Astrocyte (in vitro differentiated cells and primary cell): Measurements from ENCODE around the gene HS3ST6.

Experiments used
- EZH2 ChIP-seq: IDR thresholded peaks from 2 replicates; pipeline ENCODE4 v1.6.1; 2012; ENCODE audit warnings: mild to moderate bottlenecking, low read length, inconsistent platforms; ENCODE audit not compliant: insufficient read depth
- TF ChIP-seq, protein P1 (sequence below): IDR thresholded peaks from 2 replicates; pipeline ENCODE4 v1.5.1; 2011; ENCODE audit warnings: low read depth, mild to moderate bottlenecking, inconsistent platforms, low read length, moderate library complexity; ENCODE audit not compliant: insufficient read depth

- no peak for TF ChIP-seq EZH2
- TF ChIP-seq, protein P1, sequence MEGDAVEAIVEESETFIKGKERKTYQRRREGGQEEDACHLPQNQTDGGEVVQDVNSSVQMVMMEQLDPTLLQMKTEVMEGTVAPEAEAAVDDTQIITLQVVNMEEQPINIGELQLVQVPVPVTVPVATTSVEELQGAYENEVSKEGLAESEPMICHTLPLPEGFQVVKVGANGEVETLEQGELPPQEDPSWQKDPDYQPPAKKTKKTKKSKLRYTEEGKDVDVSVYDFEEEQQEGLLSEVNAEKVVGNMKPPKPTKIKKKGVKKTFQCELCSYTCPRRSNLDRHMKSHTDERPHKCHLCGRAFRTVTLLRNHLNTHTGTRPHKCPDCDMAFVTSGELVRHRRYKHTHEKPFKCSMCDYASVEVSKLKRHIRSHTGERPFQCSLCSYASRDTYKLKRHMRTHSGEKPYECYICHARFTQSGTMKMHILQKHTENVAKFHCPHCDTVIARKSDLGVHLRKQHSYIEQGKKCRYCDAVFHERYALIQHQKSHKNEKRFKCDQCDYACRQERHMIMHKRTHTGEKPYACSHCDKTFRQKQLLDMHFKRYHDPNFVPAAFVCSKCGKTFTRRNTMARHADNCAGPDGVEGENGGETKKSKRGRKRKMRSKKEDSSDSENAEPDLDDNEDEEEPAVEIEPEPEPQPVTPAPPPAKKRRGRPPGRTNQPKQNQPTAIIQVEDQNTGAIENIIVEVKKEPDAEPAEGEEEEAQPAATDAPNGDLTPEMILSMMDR = no peak
These were observed 18.4 kb downstream of the HS3ST6 start for GRCh38 chr16:1899641-1900451.
